Measurements from ENCODE around the gene MED28. TPM values are rescaled to one million over a fixed set of nuclear protein-coding genes. Genes with fewer than 3 reads are reported as not detected.

Gene MED28
- total RNA-seq, 1 donor from 2014 or later, result 98.0 TPM

DNA sequence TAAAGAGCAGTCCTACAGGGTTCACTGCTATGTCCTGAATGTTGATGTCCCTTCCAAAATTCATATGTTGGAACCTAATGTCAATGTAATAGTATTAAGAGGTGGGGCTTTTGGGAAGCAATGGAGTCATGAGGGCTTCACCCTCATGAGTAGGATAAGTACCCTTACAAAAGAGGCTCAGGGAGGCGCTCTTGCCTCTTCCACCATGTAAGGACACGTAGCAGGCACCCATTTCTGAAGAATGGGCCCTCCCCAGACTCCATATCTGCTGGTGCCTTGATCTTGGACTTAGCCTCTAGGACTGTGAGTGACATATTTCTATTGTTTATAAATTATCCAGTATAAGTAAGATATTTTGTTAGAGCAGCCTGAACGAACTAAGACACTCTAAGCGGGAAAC is 15.8 kb downstream of the MED28 start:
- peaks cover 57% of the 10 kb centered on the region for H3K36me3 Mint-ChIP-seq (ENCODE audit: low read depth, unreplicated experiment)
- H3K27me3 Mint-ChIP-seq (ENCODE audit: unreplicated experiment), result peaks cover 7% of the 10 kb centered on the region
- no peak overlapping the region for H3K27ac Mint-ChIP-seq (ENCODE audit: unreplicated experiment)
- no peak for TF ChIP-seq CTCF (IDR thresholded peaks at IDR 0.05; ENCODE audit: unreplicated experiment)
- H3K4me1 Mint-ChIP-seq (ENCODE audit: unreplicated experiment), result peaks cover 3% of the 10 kb centered on the region
- no peak overlapping the region for H3K4me3 Mint-ChIP-seq (ENCODE audit: unreplicated experiment)
- DNase-seq (ENCODE audit: low spot score), result no peak
- no peaks in the 10 kb centered on the region for H3K9me3 Mint-ChIP-seq (ENCODE audit: unreplicated experiment)

DNA sequence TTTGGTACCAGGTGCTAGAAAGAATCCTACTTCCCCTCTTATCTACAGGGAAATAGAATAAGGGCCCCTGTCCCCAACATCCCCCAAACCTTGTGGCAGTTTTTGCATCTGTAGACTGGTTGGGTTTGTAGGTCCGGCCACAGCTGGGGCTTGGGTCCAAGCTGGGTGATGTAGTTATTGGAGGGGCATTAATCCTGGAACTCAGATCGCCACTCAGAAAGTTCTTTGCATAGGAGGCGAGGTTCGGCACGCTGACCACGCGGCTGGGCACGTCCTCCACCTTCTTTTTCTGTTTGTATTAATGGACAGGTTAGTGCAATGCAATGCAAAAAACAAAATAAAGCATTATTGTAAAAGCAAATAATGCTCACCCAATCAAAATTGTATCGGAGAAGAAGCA is 19.2 kb downstream of the MED28 start:
- no peak for TF ChIP-seq CTCF (IDR thresholded peaks at IDR 0.05; ENCODE audit: unreplicated experiment)
- H3K36me3 Mint-ChIP-seq (ENCODE audit: low read depth, unreplicated experiment), result peaks cover 38% of the 10 kb centered on the region
- no peak for DNase-seq (ENCODE audit: low spot score)
- H3K4me3 Mint-ChIP-seq (ENCODE audit: unreplicated experiment), result no peak overlapping the region
- H3K27me3 Mint-ChIP-seq (ENCODE audit: unreplicated experiment), result peaks cover 8% of the 10 kb centered on the region
- H3K9me3 Mint-ChIP-seq (ENCODE audit: unreplicated experiment), result no peaks in the 10 kb centered on the region
- no peak overlapping the region for H3K27ac Mint-ChIP-seq (ENCODE audit: unreplicated experiment)
- H3K4me1 Mint-ChIP-seq (ENCODE audit: unreplicated experiment), result peaks cover 3% of the 10 kb centered on the region

- Mint-ChIP-seq H3K9me3 (ENCODE audit: unreplicated experiment) (no peaks in the 10 kb centered on the region), H3K4me3 (ENCODE audit: unreplicated experiment) (no peak overlapping the region), H3K36me3 (ENCODE audit: low read depth, unreplicated experiment) (peaks cover 31% of the 10 kb centered on the region), H3K27me3 (ENCODE audit: unreplicated experiment) (peaks cover 4% of the 10 kb centered on the region), H3K27ac (ENCODE audit: unreplicated experiment) (no peak overlapping the region), H3K4me1 (ENCODE audit: unreplicated experiment) (peaks cover 3% of the 10 kb centered on the region)
- no peak for DNase-seq (ENCODE audit: low spot score)
- TF ChIP-seq CTCF (IDR thresholded peaks at IDR 0.05; ENCODE audit: unreplicated experiment), result no peak
Observed at GRCh38 chr4:17635056-17635455, 20.6 kb downstream of the MED28 start.

- Mint-ChIP-seq H3K36me3 (ENCODE audit: low read depth, unreplicated experiment) (peaks cover 27% of the 10 kb centered on the region), H3K4me3 (ENCODE audit: unreplicated experiment) (no peak overlapping the region), H3K27ac (ENCODE audit: unreplicated experiment) (no peak overlapping the region), H3K27me3 (ENCODE audit: unreplicated experiment) (peaks cover 4% of the 10 kb centered on the region), H3K9me3 (ENCODE audit: unreplicated experiment) (no peaks in the 10 kb centered on the region), H3K4me1 (ENCODE audit: unreplicated experiment) (peaks cover 3% of the 10 kb centered on the region)
- TF ChIP-seq CTCF (IDR thresholded peaks at IDR 0.05; ENCODE audit: unreplicated experiment), result no peak
- no peak for DNase-seq (ENCODE audit: low spot score)
Observed at GRCh38 chr4:17636341-17636695, 21.9 kb downstream of the MED28 start.

- no peaks in the 10 kb centered on the region for H3K9me3 Mint-ChIP-seq (ENCODE audit: unreplicated experiment)
- no peak overlapping the region for H3K4me3 Mint-ChIP-seq (ENCODE audit: unreplicated experiment)
- peak; percentile 83 for DNase-seq (ENCODE audit: low spot score)
- peaks cover 4% of the 10 kb centered on the region for H3K27me3 Mint-ChIP-seq (ENCODE audit: unreplicated experiment)
- no peak overlapping the region for H3K27ac Mint-ChIP-seq (ENCODE audit: unreplicated experiment)
- peaks cover 3% of the 10 kb centered on the region for H3K4me1 Mint-ChIP-seq (ENCODE audit: unreplicated experiment)
- peaks cover 23% of the 10 kb centered on the region for H3K36me3 Mint-ChIP-seq (ENCODE audit: low read depth, unreplicated experiment)
- peak; percentile 95 for TF ChIP-seq CTCF (IDR thresholded peaks at IDR 0.05; ENCODE audit: unreplicated experiment)
Observed at GRCh38 chr4:17636696-17637622, 22.5 kb downstream of the MED28 start.
